GM12878 (cell line): ENCODE measurements around the gene NF1. TPM values are rescaled to one million over a fixed set of nuclear protein-coding genes. Genes with fewer than 3 reads are reported as not detected.

Experiments
- ATAC-seq: fragments of 200-7000 bp; cut with Tn5 transposase; 3 replicates; pipeline ENCODE4 v1.9.1; 2020; ENCODE audit warnings: mild to moderate bottlenecking, moderate library complexity
- BruUV-seq: library from RNA; stranded (reverse); fragments of 400-500 nt; replicated peaks from 2 replicates; lab custom pipeline; 2021; lab: Mats Ljungman, UMichigan
- CTCF ChIA-PET: fragments of 300-600 bp; sonication (Branson Sonifier 250); formaldehyde crosslinking; extraction: SDS; loops from one replicate; lab custom pipeline; 2021; ENCODE audit warnings: inconsistent platforms; lab: Yijun Ruan, JAX
- POLR2A ChIA-PET: fragments of 350-600 bp; formaldehyde crosslinking; extraction: SDS; loops from one replicate; lab custom pipeline; 2021; ENCODE audit warnings: inconsistent platforms; lab: Charles Lee
- RAD21 ChIA-PET: fragments of 300-600 bp; sonication (Branson Sonifier 250); formaldehyde crosslinking; loops from one replicate; lab custom pipeline; 2023; ENCODE audit warnings: antibody characterized with exemption; ENCODE audit not compliant: unreplicated experiment; lab: Charles Lee
- SMC1A ChIA-PET: fragments of 300-600 bp; sonication (Branson Sonifier 250); formaldehyde crosslinking; loops from one replicate; lab custom pipeline; 2023; ENCODE audit not compliant: unreplicated experiment, uncharacterized antibody; lab: Charles Lee
- DNase-seq: peaks from one replicate; pipeline ENCODE4 v3.0.0-alpha.2; 2011; ENCODE audit warnings: low read depth, low spot score
- FAIRE-seq: peaks from 3 replicates; lab custom pipeline; 2011; peaks lifted over from hg19 to GRCh38; lab: Jason Lieb, UNC
- H2AFZ ChIP-seq: 2 replicates; pipeline ENCODE4 v1.6.0; 2011; ENCODE audit warnings: low read depth, low read length, control low read depth; ENCODE audit not compliant: control insufficient read depth
- H3K27ac ChIP-seq: 2 replicates; pipeline ENCODE4 v1.5.1; 2011; ENCODE audit warnings: control low read depth; ENCODE audit not compliant: control insufficient read depth, insufficient read depth
- H3K27me3 ChIP-seq, 2 experiments: replicated peaks in 1 of 2; 2 replicates each; pipeline versions ENCODE4 v1.6.0 to v1.6.1; 2011; ENCODE audit warnings: low read length in 1 of 2; ENCODE audit not compliant: control insufficient read depth in 2 of 2, insufficient read depth in 2 of 2
- H3K36me3 ChIP-seq, 2 experiments: 2 replicates each; pipeline ENCODE4 v1.5.1; 2011; ENCODE audit warnings: low read length in 1 of 2; ENCODE audit not compliant: control insufficient read depth in 2 of 2, insufficient read depth in 2 of 2
- H3K4me1 ChIP-seq: 2 replicates; pipeline ENCODE4 v1.6.1; 2011; ENCODE audit warnings: mild to moderate bottlenecking, low read length, moderate library complexity, mixed read lengths; ENCODE audit not compliant: control insufficient read depth, insufficient read depth
- H3K4me2 ChIP-seq: 2 replicates; pipeline ENCODE4 v1.6.0; 2011; ENCODE audit warnings: control low read depth; ENCODE audit not compliant: control insufficient read depth, insufficient read depth
- H3K4me3 ChIP-seq: fragments of 200-600 bp; sonication (generic); 2 replicates; pipeline ENCODE4 v1.5.1; 2016
- H3K79me2 ChIP-seq: 2 replicates; pipeline ENCODE4 v1.6.0; 2011; ENCODE audit warnings: low read length; ENCODE audit not compliant: control insufficient read depth, insufficient read depth
- H3K9ac ChIP-seq: 2 replicates; pipeline ENCODE4 v1.8.0; 2011; ENCODE audit warnings: low read length, control low read depth, mixed read lengths; ENCODE audit not compliant: control insufficient read depth, insufficient read depth
- H3K9me3 ChIP-seq: replicated peaks from 3 replicates; pipeline ENCODE4 v1.5.1; 2011; ENCODE audit warnings: mild to moderate bottlenecking, low read length; ENCODE audit not compliant: control insufficient read depth, insufficient read depth
- H4K20me1 ChIP-seq: 2 replicates; pipeline ENCODE4 v1.6.0; 2011; ENCODE audit not compliant: control insufficient read depth, insufficient read depth
- NFIC ChIP-seq: IDR thresholded peaks from 2 replicates; pipeline ENCODE4 v1.6.1; 2012; ENCODE audit warnings: low read depth, mild to moderate bottlenecking, inconsistent platforms, low read length, moderate library complexity
- RUNX3 ChIP-seq: IDR thresholded peaks from 2 replicates; pipeline ENCODE4 v1.6.1; 2012; ENCODE audit warnings: low read length, inconsistent platforms
- WGBS: methylation state at CpG from one replicate; pipeline ENCODE4 v1.1.6; 2016; ENCODE audit warnings: low lambda C conversion rate; ENCODE audit not compliant: insufficient replicate concordance, insufficient coverage; ENCODE audit errors: missing lambda C conversion rate; 5-methylcytosine and 5-hydroxymethylcytosine counted together
- in situ Hi-C: fragments of 300-500 bp; cut with MboI; formaldehyde crosslinking; loops from 9 replicates; pipeline ENCODE4 v1.14.3; 2018; ENCODE audit warnings: mixed read lengths
- intact Hi-C: fragments of 100-400 bp; cut with micrococcal nuclease; formaldehyde crosslinking; loops from one replicate; pipeline ENCODE4 v1.14.2; 2022; ENCODE audit not compliant: unreplicated experiment
- polyA plus RNA-seq, 11 experiments: library from polyadenylated mRNA; depleted of rRNA in 4 of 11; unstranded in 6 of 11; stranded (reverse) in 5 of 11; fragments of >200 nt; fragmentation: Nextera tagmentation in 4 of 11; fragmentation: Illumina TruSeq in 1 of 11; extraction: Ambion mirVana in 4 of 11; extraction: Trizol in 1 of 11; gene quantifications; 1 replicate in 1 of 11; 2 replicates in 10 of 11; pipeline versions ENCODE4 v1.2.1 to v1.2.3, GENCODE V29; 2011 to 2016; ENCODE audit warnings: inconsistent platforms in 2 of 11, missing spikeins in 2 of 11, low read depth in 1 of 11
- total RNA-seq, 4 experiments: library from RNA; depleted of rRNA in 3 of 4; stranded (reverse); fragments of >200 nt in 3 of 4; fragmentation: Illumina TruSeq in 1 of 4; extraction: Trizol in 1 of 4; gene quantifications; 2 replicates each; pipeline versions ENCODE4 v1.2.1 to v1.2.3, GENCODE V29; 2013 to 2021
- TF ChIP-seq, protein P1 (sequence below): IDR thresholded peaks from 2 replicates; pipeline ENCODE4 v1.6.1; 2012; ENCODE audit warnings: low read length, inconsistent platforms
- TF ChIP-seq, protein P2 (sequence below), 3 experiments: IDR thresholded peaks in 2 of 3; conservative IDR thresholded peaks in 1 of 3; 2 replicates each; pipeline ENCODE4 v1.5.1; 2011; ENCODE audit warnings: low read depth in 3 of 3, low read length in 3 of 3, mild to moderate bottlenecking in 3 of 3, control low read depth in 2 of 3, moderate library complexity in 2 of 3, inconsistent platforms in 1 of 3, mixed read lengths in 1 of 3; ENCODE audit not compliant: control insufficient read depth in 2 of 3, insufficient read depth in 1 of 3; ENCODE audit errors: extremely low read depth in 1 of 3

NF1 gene
- total and polyA plus RNA-seq, 10 of the 15 experiments (the other 5 are each of a cell fraction or from before 2014, with no cell fraction given), result 2.5 to 31.8 (median 16.6) TPM

- TF ChIP-seq, protein P1, sequence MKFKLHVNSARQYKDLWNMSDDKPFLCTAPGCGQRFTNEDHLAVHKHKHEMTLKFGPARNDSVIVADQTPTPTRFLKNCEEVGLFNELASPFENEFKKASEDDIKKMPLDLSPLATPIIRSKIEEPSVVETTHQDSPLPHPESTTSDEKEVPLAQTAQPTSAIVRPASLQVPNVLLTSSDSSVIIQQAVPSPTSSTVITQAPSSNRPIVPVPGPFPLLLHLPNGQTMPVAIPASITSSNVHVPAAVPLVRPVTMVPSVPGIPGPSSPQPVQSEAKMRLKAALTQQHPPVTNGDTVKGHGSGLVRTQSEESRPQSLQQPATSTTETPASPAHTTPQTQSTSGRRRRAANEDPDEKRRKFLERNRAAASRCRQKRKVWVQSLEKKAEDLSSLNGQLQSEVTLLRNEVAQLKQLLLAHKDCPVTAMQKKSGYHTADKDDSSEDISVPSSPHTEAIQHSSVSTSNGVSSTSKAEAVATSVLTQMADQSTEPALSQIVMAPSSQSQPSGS, result no peak
- TF ChIP-seq, protein P2, sequence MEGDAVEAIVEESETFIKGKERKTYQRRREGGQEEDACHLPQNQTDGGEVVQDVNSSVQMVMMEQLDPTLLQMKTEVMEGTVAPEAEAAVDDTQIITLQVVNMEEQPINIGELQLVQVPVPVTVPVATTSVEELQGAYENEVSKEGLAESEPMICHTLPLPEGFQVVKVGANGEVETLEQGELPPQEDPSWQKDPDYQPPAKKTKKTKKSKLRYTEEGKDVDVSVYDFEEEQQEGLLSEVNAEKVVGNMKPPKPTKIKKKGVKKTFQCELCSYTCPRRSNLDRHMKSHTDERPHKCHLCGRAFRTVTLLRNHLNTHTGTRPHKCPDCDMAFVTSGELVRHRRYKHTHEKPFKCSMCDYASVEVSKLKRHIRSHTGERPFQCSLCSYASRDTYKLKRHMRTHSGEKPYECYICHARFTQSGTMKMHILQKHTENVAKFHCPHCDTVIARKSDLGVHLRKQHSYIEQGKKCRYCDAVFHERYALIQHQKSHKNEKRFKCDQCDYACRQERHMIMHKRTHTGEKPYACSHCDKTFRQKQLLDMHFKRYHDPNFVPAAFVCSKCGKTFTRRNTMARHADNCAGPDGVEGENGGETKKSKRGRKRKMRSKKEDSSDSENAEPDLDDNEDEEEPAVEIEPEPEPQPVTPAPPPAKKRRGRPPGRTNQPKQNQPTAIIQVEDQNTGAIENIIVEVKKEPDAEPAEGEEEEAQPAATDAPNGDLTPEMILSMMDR (IDR thresholded peaks at IDR 0.05 in 2 of 3, conservative IDR thresholded peaks at IDR 0.05 in 1 of 3; ENCODE audit: control insufficient read depth in 2 of 3, extremely low read depth in 1 of 3, insufficient read depth in 1 of 3, low read depth in 3 of 3, low read length in 3 of 3), result no peak
These were observed 35.8 kb upstream of the NF1 start (continued) for GRCh38 chr17:31058976-31059375.

DNA sequence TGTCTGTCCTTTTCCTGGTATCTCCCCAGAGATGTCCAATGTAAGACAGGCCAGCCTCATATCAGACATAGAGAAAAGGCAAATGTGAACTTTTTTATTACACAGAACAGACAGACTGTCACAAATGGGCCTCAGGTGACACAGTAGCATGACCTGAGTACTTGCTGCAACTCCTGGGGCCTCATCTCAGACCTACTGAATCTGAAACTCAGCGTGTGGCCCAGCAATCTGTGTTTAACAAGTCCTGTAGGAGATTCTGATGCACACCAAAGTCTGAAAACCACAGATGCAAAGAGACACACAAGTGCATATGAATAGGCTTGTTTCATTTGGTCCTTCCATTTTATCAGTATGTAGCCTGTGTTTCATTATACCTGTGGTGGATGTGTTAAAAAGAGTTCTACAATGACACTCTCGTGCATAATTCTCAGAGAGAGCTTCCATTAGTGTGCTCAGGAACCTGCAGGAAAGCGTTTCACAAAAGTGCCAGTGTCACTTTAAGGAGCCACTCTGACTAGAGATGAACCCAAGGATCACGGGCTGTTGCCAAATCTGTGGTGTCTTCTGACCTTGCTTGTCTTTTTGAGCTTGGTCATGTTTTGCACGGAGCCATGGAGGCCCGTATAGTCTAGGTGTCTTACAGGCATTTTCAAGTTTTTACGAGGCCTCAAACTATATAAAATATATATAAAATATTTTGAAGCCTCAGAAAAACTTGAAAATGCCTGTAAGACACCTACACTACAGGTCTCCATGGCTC lies 33.8 kb upstream of the NF1 start:
- Histone ChIP-seq H3K9me3 (no peaks in the 10 kb centered on the region), H3K27ac (peak overlapping the region; percentile 34; the same call in 1 of the 2 replicates), H3K4me2 (peak overlapping the region; percentile 49; the same call in 1 of the 2 replicates), H4K20me1 (no peaks in the 10 kb centered on the region), H3K4me1 (peaks cover 24% of the 10 kb centered on the region), H3K27me3 (no peaks in the 10 kb centered on the region), H3K36me3 (no peaks in the 10 kb centered on the region), H3K9ac (0 out of 2 replicates have a peak overlapping the region, but pooled peaks have one; percentile 15), H2AFZ (peak overlapping the region; percentile 75), H3K4me3 (no peak overlapping the region), H3K79me2 (no peaks in the 10 kb centered on the region)
- CTCF ChIA-PET, result interaction anchor here (0.6 to 1.6 kb wide), 7 partner anchors 10 to 155 kb away, joined by 3 to 5 read pairs (median 4); partner anchors contain the start of gene RNF135
- ATAC-seq, result peak; percentile 55
- DNase-seq, result no peak
- POLR2A ChIA-PET, result no interaction called here
- SMC1A ChIA-PET, result interaction anchor here (1.5 kb wide), 1 partner anchor 11 kb away, joined by 3 read pairs; no protein-coding TSS in a partner anchor
- no TSS peak for BruUV-seq
- intact Hi-C loops (no loop called here), in situ Hi-C loops (no loop called here)
- WGBS, result 78% methylated on average over 7 of the region's 7 CpGs
- RAD21 ChIA-PET, result interaction anchor here (1.0 to 1.1 kb wide), 3 partner anchors 9 to 30 kb away, joined by 3 to 5 read pairs (median 3); no protein-coding TSS in a partner anchor
- peak; percentile 94 for FAIRE-seq
- TF ChIP-seq NFIC (no peak), RUNX3 (peak; percentile 62)
